Hepatocyte (in vitro differentiated cells): ENCODE results near the gene ANKS1B.

Experiments
- EZH2 ChIP-seq: fragments of 200-600 bp; sonication (generic); IDR thresholded peaks from 2 replicates; pipeline ENCODE4 v1.6.1; 2016; ENCODE audit warnings: antibody characterized with exemption, mild to moderate bottlenecking, borderline replicate concordance
- TF ChIP-seq, protein P1 (sequence below): fragments of 200-600 bp; sonication (generic); IDR thresholded peaks from 2 replicates; pipeline ENCODE4 v1.5.1; 2016; ENCODE audit warnings: antibody characterized with exemption, mild to moderate bottlenecking; ENCODE audit not compliant: poor library complexity

DNA sequence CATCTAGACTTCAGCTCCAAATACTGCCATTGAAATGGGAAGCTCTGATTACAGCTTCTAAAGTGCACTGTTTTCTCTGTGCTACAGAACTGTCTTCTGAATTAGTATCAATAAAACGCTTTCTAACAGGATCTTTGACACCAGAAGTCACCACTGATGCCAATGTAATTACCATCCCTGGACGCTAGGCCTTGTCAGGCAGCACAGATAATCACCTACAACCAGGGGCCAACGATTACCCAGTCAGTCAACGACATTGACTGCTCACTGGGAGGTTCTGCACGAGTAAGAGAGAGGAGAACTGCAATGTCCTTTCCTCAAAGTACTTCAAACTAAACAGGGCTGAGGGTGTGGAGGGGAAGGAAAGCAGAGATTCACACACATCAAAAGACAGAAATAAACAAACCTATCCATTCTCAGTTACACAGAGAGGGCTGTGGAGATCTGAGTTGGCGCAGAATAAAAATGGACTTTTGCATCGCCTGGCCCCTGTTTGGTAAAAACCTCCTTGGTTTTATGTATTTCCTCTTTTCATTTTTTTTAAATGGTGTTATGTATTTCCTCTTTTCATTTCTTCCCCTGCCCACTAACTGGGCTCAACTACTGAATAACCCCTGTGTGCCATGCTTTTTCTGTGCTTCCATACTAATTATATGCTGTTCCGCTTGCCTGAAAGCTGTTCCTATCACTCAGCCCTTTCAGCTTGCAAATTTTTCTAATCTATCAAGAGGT, 847.4 kb downstream of the ANKS1B start:
- TF ChIP-seq, protein P1, sequence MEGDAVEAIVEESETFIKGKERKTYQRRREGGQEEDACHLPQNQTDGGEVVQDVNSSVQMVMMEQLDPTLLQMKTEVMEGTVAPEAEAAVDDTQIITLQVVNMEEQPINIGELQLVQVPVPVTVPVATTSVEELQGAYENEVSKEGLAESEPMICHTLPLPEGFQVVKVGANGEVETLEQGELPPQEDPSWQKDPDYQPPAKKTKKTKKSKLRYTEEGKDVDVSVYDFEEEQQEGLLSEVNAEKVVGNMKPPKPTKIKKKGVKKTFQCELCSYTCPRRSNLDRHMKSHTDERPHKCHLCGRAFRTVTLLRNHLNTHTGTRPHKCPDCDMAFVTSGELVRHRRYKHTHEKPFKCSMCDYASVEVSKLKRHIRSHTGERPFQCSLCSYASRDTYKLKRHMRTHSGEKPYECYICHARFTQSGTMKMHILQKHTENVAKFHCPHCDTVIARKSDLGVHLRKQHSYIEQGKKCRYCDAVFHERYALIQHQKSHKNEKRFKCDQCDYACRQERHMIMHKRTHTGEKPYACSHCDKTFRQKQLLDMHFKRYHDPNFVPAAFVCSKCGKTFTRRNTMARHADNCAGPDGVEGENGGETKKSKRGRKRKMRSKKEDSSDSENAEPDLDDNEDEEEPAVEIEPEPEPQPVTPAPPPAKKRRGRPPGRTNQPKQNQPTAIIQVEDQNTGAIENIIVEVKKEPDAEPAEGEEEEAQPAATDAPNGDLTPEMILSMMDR: no peak
- no peak for TF ChIP-seq EZH2
